H1 (cell line): ENCODE measurements around the gene EGFLAM. TPM values are rescaled to one million over a fixed set of nuclear protein-coding genes. Genes with fewer than 3 reads are reported as not detected.

Experiments used
- CTCF ChIA-PET: fragments of 300-600 bp; sonication (Branson Sonifier 250); formaldehyde crosslinking; loops from one replicate; lab custom pipeline; 2021; ENCODE audit not compliant: partially characterized antibody; lab: Charles Lee
- POLR2A ChIA-PET: fragments of 300-600 bp; sonication (Branson Sonifier 250); formaldehyde crosslinking; loops from one replicate; lab custom pipeline; 2021; ENCODE audit warnings: inconsistent platforms; ENCODE audit not compliant: partially characterized antibody; lab: Charles Lee
- DNase-seq, 2 experiments: peaks; one replicate each; pipeline versions ENCODE4 v3.0.0 to v3.0.0-alpha.2; 2010 to 2022; ENCODE audit warnings: low spot score in 2 of 2, low read depth in 1 of 2, mixed read lengths in 1 of 2
- FAIRE-seq: peaks from 2 replicates; lab custom pipeline; 2011; peaks lifted over from hg19 to GRCh38; lab: Jason Lieb, UNC
- H2AFZ ChIP-seq: 2 replicates; pipeline ENCODE4 v1.8.1; 2012; ENCODE audit warnings: low read length, inconsistent platforms
- H2AK5ac ChIP-seq: 2 replicates; pipeline ENCODE4 v1.6.1; 2013; ENCODE audit warnings: low read depth, low read length
- H2BK120ac ChIP-seq: replicated peaks from 2 replicates; pipeline ENCODE3; 2013; ENCODE audit warnings: low read depth, low read length, inconsistent platforms
- H2BK12ac ChIP-seq: 2 replicates; pipeline ENCODE4 v1.6.1; 2013; ENCODE audit warnings: low read depth, low read length
- H2BK15ac ChIP-seq: 2 replicates; pipeline ENCODE4 v1.6.1; 2013; ENCODE audit warnings: low read length
- H2BK20ac ChIP-seq: 2 replicates; pipeline ENCODE4 v1.6.1; 2013; ENCODE audit warnings: low read length
- H2BK5ac ChIP-seq: 2 replicates; pipeline ENCODE4 v1.6.1; 2013; ENCODE audit warnings: low read depth, low read length
- H3K14ac ChIP-seq: 2 replicates; pipeline ENCODE4 v1.6.1; 2013; ENCODE audit warnings: inconsistent platforms; ENCODE audit not compliant: insufficient read length
- H3K18ac ChIP-seq: 2 replicates; pipeline ENCODE4 v1.6.1; 2013; ENCODE audit warnings: low read length; ENCODE audit errors: extremely low read depth
- H3K23ac ChIP-seq: 2 replicates; pipeline ENCODE4 v1.6.1; 2013; ENCODE audit warnings: inconsistent platforms; ENCODE audit not compliant: insufficient read length
- H3K23me2 ChIP-seq: 2 replicates; pipeline ENCODE4 v1.6.1; 2013; ENCODE audit warnings: low read depth, low read length
- H3K27ac ChIP-seq: 2 replicates; pipeline ENCODE4 v1.6.1; 2011; ENCODE audit warnings: low read depth, low read length, inconsistent platforms
- H3K27me3 ChIP-seq, 4 experiments: replicated peaks in 1 of 4; 1 replicate in 1 of 4; 2 replicates in 3 of 4; pipeline versions ENCODE4 v1.6.1 to v1.8.1; 2011 to 2013; ENCODE audit warnings: low read length in 3 of 4, mild to moderate bottlenecking in 3 of 4, inconsistent platforms in 2 of 4, mixed read lengths in 2 of 4, moderate library complexity in 1 of 4; ENCODE audit not compliant: control insufficient read depth in 3 of 4, insufficient read depth in 3 of 4; ENCODE audit errors: extremely low read depth in 1 of 4
- H3K36me3 ChIP-seq, 4 experiments: 2 replicates each; pipeline versions ENCODE4 v1.6.1 to v1.8.1; 2011 to 2013; ENCODE audit warnings: mild to moderate bottlenecking in 4 of 4, low read length in 3 of 4, moderate library complexity in 2 of 4, control low read depth in 1 of 4, inconsistent platforms in 1 of 4; ENCODE audit not compliant: insufficient read depth in 4 of 4, control insufficient read depth in 2 of 4
- H3K4ac ChIP-seq: replicated peaks from 2 replicates; pipeline ENCODE3; 2013; ENCODE audit warnings: low read length, low read depth, mixed read lengths, inconsistent platforms; ENCODE audit not compliant: insufficient read length
- H3K4me1 ChIP-seq, 4 experiments: replicated peaks in 1 of 4; 1 replicate in 1 of 4; 2 replicates in 3 of 4; pipeline versions ENCODE4 v1.6.1 to v1.8.1; 2011 to 2013; ENCODE audit warnings: low read length in 3 of 4, inconsistent platforms in 2 of 4, mixed read lengths in 1 of 4; ENCODE audit not compliant: insufficient read depth in 4 of 4, control insufficient read depth in 3 of 4
- H3K4me2 ChIP-seq, 2 experiments: 2 replicates each; pipeline versions ENCODE4 v1.6.1 to v1.8.1; 2011 to 2013; ENCODE audit warnings: low read depth in 2 of 2, low read length in 2 of 2, control low read depth in 1 of 2, inconsistent platforms in 1 of 2, mild to moderate bottlenecking in 1 of 2; ENCODE audit not compliant: insufficient read depth in 1 of 2
- H3K4me3 ChIP-seq, 4 experiments: fragments of 200-600, 300-600 bp in 1 of 4; sonication (generic), shearing (Covaris generic), sonication (Bioruptor Twin) in 1 of 4; 2 replicates each; pipeline versions ENCODE4 v1.5.1 to v1.8.1; 2011 to 2016; ENCODE audit warnings: low read length in 4 of 4, low read depth in 3 of 4, control low read depth in 2 of 4, inconsistent platforms in 2 of 4, mild to moderate bottlenecking in 2 of 4, mixed read lengths in 1 of 4, moderate library complexity in 1 of 4; ENCODE audit not compliant: insufficient read depth in 2 of 4; ENCODE audit errors: extremely low read depth in 1 of 4
- H3K56ac ChIP-seq: replicated peaks from 2 replicates; pipeline ENCODE3; 2013; ENCODE audit warnings: low read depth, mild to moderate bottlenecking, mixed read lengths, low read length, inconsistent platforms; ENCODE audit not compliant: insufficient read length
- H3K79me1 ChIP-seq: 2 replicates; pipeline ENCODE4 v1.6.1; 2013; ENCODE audit warnings: low read depth, low read length, control low read depth
- H3K79me2 ChIP-seq, 2 experiments: 2 replicates each; pipeline versions ENCODE4 v1.6.1 to v1.8.1; 2012 to 2013; ENCODE audit warnings: low read length in 2 of 2, mild to moderate bottlenecking in 2 of 2, inconsistent platforms in 1 of 2; ENCODE audit not compliant: insufficient read depth in 2 of 2, control insufficient read depth in 1 of 2
- H3K9ac ChIP-seq, 4 experiments: replicated peaks in 1 of 4; 1 replicate in 1 of 4; 2 replicates in 3 of 4; pipeline versions ENCODE4 v1.6.1 to v1.8.1; 2011 to 2013; ENCODE audit warnings: low read depth in 3 of 4, low read length in 3 of 4, control low read depth in 2 of 4, mild to moderate bottlenecking in 2 of 4, moderate library complexity in 2 of 4, inconsistent platforms in 1 of 4; ENCODE audit errors: extremely low read depth in 1 of 4
- H3K9me3 ChIP-seq, 2 experiments: 2 replicates each; pipeline versions ENCODE4 v1.6.1 to v1.8.1; 2012 to 2013; ENCODE audit warnings: mild to moderate bottlenecking in 2 of 2, moderate library complexity in 2 of 2, control low read depth in 1 of 2, inconsistent platforms in 1 of 2, low read depth in 1 of 2, low read length in 1 of 2, mixed read lengths in 1 of 2; ENCODE audit not compliant: insufficient read depth in 2 of 2
- H4K20me1 ChIP-seq, 2 experiments: replicated peaks in 1 of 2; 2 replicates each; pipeline versions ENCODE3 to v1.8.1; 2011 to 2013; ENCODE audit warnings: inconsistent platforms in 2 of 2, low read length in 2 of 2, mild to moderate bottlenecking in 1 of 2; ENCODE audit not compliant: insufficient read depth in 2 of 2, control insufficient read depth in 1 of 2
- H4K5ac ChIP-seq: 2 replicates; pipeline ENCODE4 v1.6.1; 2013; ENCODE audit warnings: low read length, low read depth, mixed read lengths, inconsistent platforms; ENCODE audit not compliant: insufficient read length
- H4K8ac ChIP-seq: 2 replicates; pipeline ENCODE4 v1.8.0; 2013; ENCODE audit warnings: mild to moderate bottlenecking, moderate library complexity, low read length, inconsistent platforms; ENCODE audit not compliant: insufficient read depth; ENCODE audit errors: extremely low read depth
- H4K91ac ChIP-seq: replicated peaks from 2 replicates; pipeline ENCODE3; 2013; ENCODE audit warnings: low read length, mixed read lengths, inconsistent platforms; ENCODE audit not compliant: insufficient read length
- CBX5 ChIP-seq: fragments of 300-800, 300-1000 bp; sonication (generic); IDR thresholded peaks from 2 replicates; pipeline ENCODE4 v1.7.1; 2016; ENCODE audit warnings: antibody characterized with exemption, low read length, low read depth
- CBX8 ChIP-seq: fragments of 300-800, 300-1000 bp; sonication (generic); IDR thresholded peaks from 2 replicates; pipeline ENCODE4 v1.7.1; 2016; ENCODE audit warnings: low read depth, low read length, borderline replicate concordance
- EZH2 ChIP-seq: fragments of 200-600 bp; sonication (generic); IDR thresholded peaks from 2 replicates; pipeline ENCODE4 v1.7.1; 2012; ENCODE audit warnings: low read depth, mild to moderate bottlenecking, moderate library complexity, low read length, inconsistent platforms; ENCODE audit not compliant: severe bottlenecking
- JUND ChIP-seq: IDR thresholded peaks from 2 replicates; pipeline ENCODE4 v1.6.1; 2011; ENCODE audit warnings: mild to moderate bottlenecking, improper control_type of control experiment, low read length
- KDM1A ChIP-seq: fragments of 200-600, 300-600 bp; sonication (generic); IDR thresholded peaks from 2 replicates; pipeline ENCODE4 v1.7.1; 2016; ENCODE audit warnings: mild to moderate bottlenecking, low read length, borderline replicate concordance
- KDM4A ChIP-seq: IDR thresholded peaks from one replicate; pipeline ENCODE4 v1.7.1; 2012; ENCODE audit warnings: low read depth, mild to moderate bottlenecking, moderate library complexity, low read length, inconsistent platforms; ENCODE audit not compliant: severe bottlenecking
- MAX ChIP-seq: IDR thresholded peaks from 2 replicates; pipeline ENCODE4 v1.6.1; 2012; ENCODE audit warnings: inconsistent platforms
- NRF1 ChIP-seq: IDR thresholded peaks from 2 replicates; pipeline ENCODE4 v1.6.1; 2011; ENCODE audit warnings: mild to moderate bottlenecking, low read depth, low read length, improper control_type of control experiment
- POLR2A ChIP-seq, 2 experiments: IDR thresholded peaks; 1 replicate in 1 of 2; 2 replicates in 1 of 2; pipeline ENCODE4 v1.6.1; 2011; ENCODE audit warnings: low read depth in 2 of 2, low read length in 2 of 2, mild to moderate bottlenecking in 2 of 2; ENCODE audit errors: control extremely low read depth in 1 of 2
- POLR2AphosphoS5 ChIP-seq: IDR thresholded peaks from 2 replicates; pipeline ENCODE4 v1.6.1; 2011; ENCODE audit warnings: low read depth, low read length
- RBBP5 ChIP-seq: IDR thresholded peaks from 2 replicates; pipeline ENCODE4 v1.7.1; 2012; ENCODE audit warnings: low read depth, mild to moderate bottlenecking, inconsistent platforms, low read length, moderate library complexity, borderline replicate concordance
- SIRT6 ChIP-seq: IDR thresholded peaks from one replicate; pipeline ENCODE4 v1.7.1; 2012; ENCODE audit warnings: low read length, inconsistent platforms
- SP4 ChIP-seq: IDR thresholded peaks from 2 replicates; pipeline ENCODE4 v1.6.1; 2012; ENCODE audit warnings: low read length, inconsistent platforms
- TEAD4 ChIP-seq: IDR thresholded peaks from 2 replicates; pipeline ENCODE4 v1.6.1; 2012; ENCODE audit warnings: low read depth, low read length, inconsistent platforms, mixed read lengths
- WGBS, 2 experiments: shearing (Covaris generic) in 1 of 2; methylation state at CpG; one replicate each; pipeline versions ENCODE4 v1.1.6 to v1.1.7; 2013 to 2015; ENCODE audit warnings: low lambda C conversion rate in 2 of 2, mixed read lengths in 2 of 2, inconsistent platforms in 1 of 2, low coverage in 1 of 2, missing lambda C conversion rate in 1 of 2; ENCODE audit not compliant: insufficient replicate concordance in 2 of 2, insufficient coverage in 1 of 2, insufficient read length in 1 of 2; ENCODE audit errors: extremely low coverage in 1 of 2, missing lambda C conversion rate in 1 of 2; 5-methylcytosine and 5-hydroxymethylcytosine counted together
- polyA plus RNA-seq, 7 experiments: library from polyadenylated mRNA; depleted of rRNA in 3 of 7; stranded (reverse) in 5 of 7; unstranded in 2 of 7; fragments of >200 nt in 5 of 7; fragments of 200-250 nt in 2 of 7; gene quantifications; 1 replicate in 5 of 7; 2 replicates in 1 of 7; 4 replicates in 1 of 7; pipeline versions ENCODE4 v1.2.1 to v1.2.3, GENCODE V29; 2011 to 2013; ENCODE audit warnings: missing spikeins in 2 of 7, mixed read lengths in 2 of 7
- total RNA-seq: library from RNA; stranded (reverse); fragmentation: NEBNext Ultra II Directional; extraction: Animal tissue kit (Norgen Biotek cat#: 25700); gene quantifications from 2 replicates; pipeline ENCODE4 v1.2.1, GENCODE V29; 2021

EGFLAM gene
- total and polyA plus RNA-seq, 2 of the 8 experiments (the other 6 are each of a cell fraction or from before 2014, with no cell fraction given): 0.20 to 0.24 TPM

GRCh38 chr5:38323645-38324295 lies 65.4 kb downstream of the EGFLAM start:
- FAIRE-seq (no peak), DNase-seq (no peak)
- Histone ChIP-seq H2BK120ac (no peak overlapping the region), H3K4ac (no peak overlapping the region), H4K8ac (no peak overlapping the region), H4K5ac (no peak overlapping the region), H4K20me1 (no peaks in the 10 kb centered on the region), H2BK20ac (no peak overlapping the region), H3K27ac (no peak overlapping the region), H3K23me2 (no peaks in the 10 kb centered on the region), H3K18ac (no peak overlapping the region), H3K56ac (no peak overlapping the region), H3K27me3 (no peaks in the 10 kb centered on the region), H3K9ac (no peak overlapping the region), H3K36me3 (no peaks in the 10 kb centered on the region), H4K91ac (no peak overlapping the region), H2BK15ac (no peak overlapping the region), H3K14ac (no peak overlapping the region), H3K79me1 (no peaks in the 10 kb centered on the region), H2BK5ac (no peak overlapping the region), H3K4me3 (no peak overlapping the region), H3K79me2 (no peaks in the 10 kb centered on the region), H2AK5ac (no peak overlapping the region), H2AFZ (no peak overlapping the region), H3K4me2 (no peak overlapping the region), H3K4me1 (no peaks in the 10 kb centered on the region), H3K23ac (no peak overlapping the region), H2BK12ac (no peak overlapping the region), H3K9me3 (0 out of 4 replicates have a peak, but pooled peaks cover 0 to 2% of the 10 kb centered on the region in 2 experiments)
- POLR2A ChIA-PET: no interaction called here
- WGBS, 2 experiments: 95% methylated on average over 9 of the region's 9 CpGs; no CpG with 5 or more reads in 1 of the 2 experiments
- CTCF ChIA-PET: interaction anchor here (0.7 kb wide), 1 partner anchor 25 kb away, joined by 3 read pairs; no protein-coding TSS in a partner anchor
- TF ChIP-seq SIRT6 (no peak), NRF1 (no peak), EZH2 (no peak), CBX8 (no peak), SP4 (no peak), KDM1A (no peak), POLR2AphosphoS5 (no peak), KDM4A (no peak), TEAD4 (no peak), MAX (no peak), CBX5 (no peak), RBBP5 (no peak), JUND (no peak), POLR2A (IDR thresholded peaks at IDR 0.05; ENCODE audit: control extremely low read depth in 1 of 2, low read depth in 2 of 2, low read length in 2 of 2) (no peak)
